ENCODE data around the gene TBC1D8. TPM values are rescaled to one million over a fixed set of nuclear protein-coding genes. Genes with fewer than 3 reads are reported as not detected.
"Not testable (repeated sequence)": the region's sequence is repeated elsewhere in the genome, so short reads cannot be mapped to it uniquely, and the experiment has no call there.

The TBC1D8 gene
- total and polyA plus RNA-seq, 9 donors, result 18.3 to 26.6 (median 20.6) TPM

GRCh38 chr2:101188683-101189405 is 37.7 kb upstream of the TBC1D8 start:
- no CpG with 5 or more reads among the region's 5 CpGs for WGBS (ENCODE audit: insufficient coverage)
- Histone ChIP-seq H3K4me1 (ENCODE audit: control insufficient read depth, insufficient read depth, low read length) (peaks cover 5% of the 10 kb centered on the region), H3K4me3 (ENCODE audit: low read length) (no peak overlapping the region), H3K27ac (ENCODE audit: low read length) (no peak overlapping the region), H3K36me3 (ENCODE audit: control insufficient read depth, insufficient read depth, low read length) (no peaks in the 10 kb centered on the region), H3K9me3 (replicated peaks; ENCODE audit: control insufficient read depth, low read depth, low read length) (peaks cover 2% of the 10 kb centered on the region), H3K27me3 (ENCODE audit: control insufficient read depth, insufficient read depth, low read length) (no peaks in the 10 kb centered on the region)
- DNase-seq, result no peak

- no peaks in the 10 kb centered on the region for H3K36me3 ChIP-seq (ENCODE audit: control insufficient read depth, insufficient read depth, low read length)
- no CpG with 5 or more reads among the region's 2 CpGs for WGBS (ENCODE audit: insufficient coverage)
- H3K9me3 ChIP-seq (replicated peaks; ENCODE audit: control insufficient read depth, low read depth, low read length), result peaks cover 2% of the 10 kb centered on the region
- H3K27me3 ChIP-seq (ENCODE audit: control insufficient read depth, insufficient read depth, low read length), result no peaks in the 10 kb centered on the region
- H3K4me1 ChIP-seq (ENCODE audit: control insufficient read depth, insufficient read depth, low read length), result peaks cover 5% of the 10 kb centered on the region
- no peak overlapping the region for H3K27ac ChIP-seq (ENCODE audit: low read length)
- no peak overlapping the region for H3K4me3 ChIP-seq (ENCODE audit: low read length)
- no peak for DNase-seq
These were observed 35.9 kb upstream of the TBC1D8 start for GRCh38 chr2:101187131-101187530.

GRCh38 chr2:101185656-101186055 is 34.5 kb upstream of the TBC1D8 start:
- Histone ChIP-seq H3K4me3 (ENCODE audit: low read length) (no peak overlapping the region), H3K27me3 (ENCODE audit: control insufficient read depth, insufficient read depth, low read length) (no peaks in the 10 kb centered on the region), H3K27ac (ENCODE audit: low read length) (no peak overlapping the region), H3K9me3 (replicated peaks; ENCODE audit: control insufficient read depth, low read depth, low read length) (peaks cover 2% of the 10 kb centered on the region), H3K36me3 (ENCODE audit: control insufficient read depth, insufficient read depth, low read length) (no peaks in the 10 kb centered on the region), H3K4me1 (ENCODE audit: control insufficient read depth, insufficient read depth, low read length) (no peaks in the 10 kb centered on the region)
- DNase-seq, result no peak
- WGBS (ENCODE audit: insufficient coverage), result 100% methylated on average over 1 of the region's 3 CpGs

DNA sequence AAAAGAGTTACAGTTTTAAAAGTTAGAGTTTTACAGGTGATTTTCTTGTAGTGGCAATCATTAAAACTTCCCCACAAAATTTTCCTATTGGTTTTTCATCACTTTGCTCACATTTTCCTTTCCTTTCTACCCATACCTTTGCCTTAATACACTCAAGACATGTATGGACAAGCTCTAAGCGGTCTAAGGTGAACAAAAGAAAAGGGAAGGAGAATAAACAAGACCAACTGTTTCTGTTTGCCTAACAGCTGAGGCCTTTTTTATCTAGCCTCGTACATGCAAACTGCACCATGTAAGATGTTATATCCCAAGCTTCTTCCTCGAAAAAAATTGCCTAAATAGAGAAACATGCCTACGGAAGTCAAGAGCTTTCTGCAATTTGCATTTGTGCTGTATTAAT is 33.9 kb upstream of the TBC1D8 start:
- no peaks in the 10 kb centered on the region for H3K27me3 ChIP-seq (ENCODE audit: control insufficient read depth, insufficient read depth, low read length)
- 70% methylated on average over 2 of the region's 4 CpGs for WGBS (ENCODE audit: insufficient coverage)
- H3K4me1 ChIP-seq (ENCODE audit: control insufficient read depth, insufficient read depth, low read length), result no peaks in the 10 kb centered on the region
- H3K9me3 ChIP-seq (replicated peaks; ENCODE audit: control insufficient read depth, low read depth, low read length), result peaks cover 2% of the 10 kb centered on the region
- H3K27ac ChIP-seq (ENCODE audit: low read length), result no peak overlapping the region
- no peaks in the 10 kb centered on the region for H3K36me3 ChIP-seq (ENCODE audit: control insufficient read depth, insufficient read depth, low read length)
- H3K4me3 ChIP-seq (ENCODE audit: low read length), result no peak overlapping the region
- no peak for DNase-seq

DNA sequence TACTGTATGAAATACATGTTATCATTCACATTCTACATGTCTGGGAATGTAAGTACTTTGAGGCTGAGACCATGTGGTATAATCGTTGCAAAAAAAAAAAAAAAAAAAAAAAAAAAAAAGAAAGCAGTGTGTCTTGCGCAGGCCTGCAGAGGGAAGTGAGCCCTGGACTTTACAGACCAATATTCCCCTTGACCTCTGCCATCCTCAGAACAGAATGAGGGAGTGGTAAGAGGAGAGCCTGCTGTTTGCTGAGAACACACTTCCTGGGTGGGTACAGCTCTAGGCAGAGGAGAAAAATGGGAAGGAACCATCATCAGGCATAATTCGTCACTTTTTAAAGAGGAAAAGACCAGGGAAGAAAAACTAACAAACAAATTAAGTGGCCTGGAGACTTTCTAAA is 28.8 kb upstream of the TBC1D8 start:
- Histone ChIP-seq H3K27me3 (ENCODE audit: control insufficient read depth, insufficient read depth, low read length) (no peaks in the 10 kb centered on the region), H3K36me3 (ENCODE audit: control insufficient read depth, insufficient read depth, low read length) (no peaks in the 10 kb centered on the region), H3K4me1 (ENCODE audit: control insufficient read depth, insufficient read depth, low read length) (no peaks in the 10 kb centered on the region), H3K4me3 (ENCODE audit: low read length) (no peak overlapping the region), H3K9me3 (replicated peaks; ENCODE audit: control insufficient read depth, low read depth, low read length) (no peaks in the 10 kb centered on the region), H3K27ac (ENCODE audit: low read length) (no peak overlapping the region)
- peak; percentile 75 for DNase-seq
- no CpG with 5 or more reads among the region's 3 CpGs for WGBS (ENCODE audit: insufficient coverage)

DNA sequence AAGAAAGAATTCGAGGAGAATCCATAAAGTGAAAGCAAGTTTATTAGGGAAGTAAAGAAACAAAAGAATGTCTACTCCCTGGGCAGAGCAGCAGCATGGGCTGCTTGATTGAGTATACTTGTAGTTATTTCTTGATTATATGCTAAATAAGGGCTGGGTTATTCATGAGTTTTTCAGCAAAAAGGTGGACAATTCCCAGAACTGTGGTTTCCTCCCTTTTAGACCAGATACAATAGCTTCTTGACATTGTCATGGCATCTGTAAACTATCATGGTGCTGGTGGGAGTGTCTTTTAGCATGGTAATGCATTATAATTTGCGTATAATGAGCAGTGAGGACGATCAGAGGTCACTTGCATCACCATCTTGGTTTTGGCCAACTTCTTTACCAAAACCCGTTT is 25.6 kb upstream of the TBC1D8 start:
- no peak for DNase-seq
- H3K36me3 ChIP-seq (ENCODE audit: control insufficient read depth, insufficient read depth, low read length), result no peaks in the 10 kb centered on the region
- WGBS (ENCODE audit: insufficient coverage), result 64% methylated on average over 4 of the region's 4 CpGs
- H3K9me3 ChIP-seq (replicated peaks; ENCODE audit: control insufficient read depth, low read depth, low read length), result peaks cover 7% of the 10 kb centered on the region
- no peaks in the 10 kb centered on the region for H3K4me1 ChIP-seq (ENCODE audit: control insufficient read depth, insufficient read depth, low read length)
- H3K27ac ChIP-seq (ENCODE audit: low read length), result no peak overlapping the region
- H3K27me3 ChIP-seq (ENCODE audit: control insufficient read depth, insufficient read depth, low read length), result no peaks in the 10 kb centered on the region
- H3K4me3 ChIP-seq (ENCODE audit: low read length), result no peak overlapping the region

- 83% methylated on average over 1 of the region's 3 CpGs for WGBS (ENCODE audit: insufficient coverage)
- DNase-seq, result no peak
- Histone ChIP-seq H3K9me3 (replicated peaks; ENCODE audit: control insufficient read depth, low read depth, low read length) (peaks cover 7% of the 10 kb centered on the region), H3K4me1 (ENCODE audit: control insufficient read depth, insufficient read depth, low read length) (no peaks in the 10 kb centered on the region), H3K27ac (ENCODE audit: low read length) (no peak overlapping the region), H3K36me3 (ENCODE audit: control insufficient read depth, insufficient read depth, low read length) (no peaks in the 10 kb centered on the region), H3K27me3 (ENCODE audit: control insufficient read depth, insufficient read depth, low read length) (no peaks in the 10 kb centered on the region), H3K4me3 (ENCODE audit: low read length) (no peak overlapping the region)
These were observed 24.8 kb upstream of the TBC1D8 start for GRCh38 chr2:101175991-101176390.

- Histone ChIP-seq H3K4me3 (ENCODE audit: low read length) (no peak overlapping the region), H3K4me1 (ENCODE audit: control insufficient read depth, insufficient read depth, low read length) (no peaks in the 10 kb centered on the region), H3K9me3 (replicated peaks; ENCODE audit: control insufficient read depth, low read depth, low read length) (peaks cover 9% of the 10 kb centered on the region), H3K36me3 (ENCODE audit: control insufficient read depth, insufficient read depth, low read length) (no peaks in the 10 kb centered on the region), H3K27me3 (ENCODE audit: control insufficient read depth, insufficient read depth, low read length) (no peaks in the 10 kb centered on the region), H3K27ac (ENCODE audit: low read length) (no peak overlapping the region)
- WGBS (ENCODE audit: insufficient coverage), result 75% methylated on average over 1 of the region's 2 CpGs
- peak; percentile 38 for DNase-seq
These were observed 22.6 kb upstream of the TBC1D8 start for GRCh38 chr2:101173707-101174295.

DNA sequence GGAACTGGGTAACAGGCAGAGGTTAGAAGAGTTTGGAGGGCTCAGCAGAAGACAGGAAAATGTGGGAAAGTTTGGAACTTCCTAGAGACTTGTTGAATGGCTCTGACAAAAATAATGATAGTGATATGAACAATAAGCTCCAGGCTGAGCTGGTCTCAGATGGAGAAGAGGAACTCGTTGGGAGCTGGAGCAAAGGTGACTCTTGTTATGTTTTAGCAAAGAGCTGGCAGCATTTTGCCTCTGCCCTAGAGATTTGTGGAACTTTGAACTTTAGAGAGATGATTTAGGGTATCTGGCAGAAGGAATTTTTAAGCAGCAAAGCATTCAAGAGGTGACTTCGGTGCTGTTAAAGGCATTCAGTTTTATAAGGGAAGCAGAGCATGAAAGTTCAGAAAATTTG is 18.6 kb upstream of the TBC1D8 start:
- peaks cover 17% of the 10 kb centered on the region for H3K9me3 ChIP-seq (replicated peaks; ENCODE audit: control insufficient read depth, low read depth, low read length)
- not testable (repeated sequence) for H3K27me3 ChIP-seq (ENCODE audit: control insufficient read depth, insufficient read depth, low read length); H3K27ac ChIP-seq (ENCODE audit: low read length); H3K36me3 ChIP-seq (ENCODE audit: control insufficient read depth, insufficient read depth, low read length); H3K4me1 ChIP-seq (ENCODE audit: control insufficient read depth, insufficient read depth, low read length); DNase-seq; H3K4me3 ChIP-seq (ENCODE audit: low read length)
- WGBS (ENCODE audit: insufficient coverage), result 70% methylated on average over 2 of the region's 2 CpGs

GRCh38 chr2:101168706-101169105 is 17.5 kb upstream of the TBC1D8 start:
- H3K27ac ChIP-seq (ENCODE audit: low read length), result no peak overlapping the region
- peaks cover 15% of the 10 kb centered on the region for H3K9me3 ChIP-seq (replicated peaks; ENCODE audit: control insufficient read depth, low read depth, low read length)
- WGBS (ENCODE audit: insufficient coverage), result 89% methylated on average over 1 of the region's 1 CpG
- H3K36me3 ChIP-seq (ENCODE audit: control insufficient read depth, insufficient read depth, low read length), result no peaks in the 10 kb centered on the region
- no peaks in the 10 kb centered on the region for H3K4me1 ChIP-seq (ENCODE audit: control insufficient read depth, insufficient read depth, low read length)
- H3K27me3 ChIP-seq (ENCODE audit: control insufficient read depth, insufficient read depth, low read length), result no peaks in the 10 kb centered on the region
- no peak for DNase-seq
- no peak overlapping the region for H3K4me3 ChIP-seq (ENCODE audit: low read length)

Measured in muscle of leg (tissue), 11 donors.